A549 (cell line): ENCODE data around the gene LIN9. TPM values are rescaled to one million over a fixed set of nuclear protein-coding genes. Genes with fewer than 3 reads are reported as not detected.

ENCODE experiments used
- ATAC-seq, 2 experiments: fragments of 200-7000 bp in 1 of 2; fragments of >200 bp in 1 of 2; cut with Nextera tagmentation in 1 of 2; cut with Tn5 transposase in 1 of 2; 3 replicates each; pipeline versions ENCODE4 v1.8.0 to v1.9.1; 2018 to 2020; ENCODE audit warnings: mild to moderate bottlenecking in 1 of 2, moderate library complexity in 1 of 2
- CTCF ChIA-PET: fragments of 300-600 bp; sonication (Branson Sonifier 250); formaldehyde crosslinking; extraction: SDS; loops from one replicate; lab custom pipeline; 2021; ENCODE audit warnings: antibody characterized with exemption, inconsistent platforms; lab: Yijun Ruan, JAX
- POLR2A ChIA-PET: fragments of 350-600 bp; formaldehyde crosslinking; extraction: SDS; loops from one replicate; lab custom pipeline; 2021; ENCODE audit warnings: antibody characterized with exemption, inconsistent platforms; lab: Yijun Ruan, JAX
- DNase-seq, 2 experiments: peaks; one replicate each; pipeline versions ENCODE4 v3.0.0 to v3.0.0-alpha.2; 2011 to 2016; ENCODE audit warnings: low read depth in 1 of 2, low spot score in 1 of 2
- FAIRE-seq: peaks from 2 replicates; lab custom pipeline; 2011; peaks lifted over from hg19 to GRCh38; lab: Jason Lieb, UNC
- H3K27ac ChIP-seq, 2 experiments: fragments of >200 bp; sonication (Bioruptor Twin); formaldehyde crosslinking; 3 replicates each; pipeline ENCODE4 v1.5.1; 2016 to 2017
- H3K4me1 ChIP-seq: fragments of >200 bp; sonication (Bioruptor Twin); formaldehyde crosslinking; 3 replicates; pipeline ENCODE4 v1.6.1; 2016
- H3K4me2 ChIP-seq: fragments of >200 bp; sonication (Bioruptor Twin); formaldehyde crosslinking; 3 replicates; pipeline ENCODE4 v1.6.1; 2016
- H3K4me3 ChIP-seq: fragments of >200 bp; sonication (Bioruptor Twin); formaldehyde crosslinking; 3 replicates; pipeline ENCODE4 v1.5.1; 2016
- H3K9me3 ChIP-seq: fragments of >200 bp; sonication (Bioruptor Twin); formaldehyde crosslinking; 3 replicates; pipeline ENCODE4 v1.6.1; 2016
- BCL3 ChIP-seq: fragments of >200 bp; sonication (Bioruptor Twin); formaldehyde crosslinking; IDR thresholded peaks from 3 replicates; pipeline ENCODE4 v1.6.1; 2016
- CEBPB ChIP-seq, 2 experiments: fragments of >200 bp in 1 of 2; sonication (Bioruptor Twin) in 1 of 2; formaldehyde crosslinking in 1 of 2; IDR thresholded peaks; 2 replicates each; pipeline ENCODE4 v1.6.1; 2012 to 2016
- CHD2 ChIP-seq: fragments of 150-350 bp; IDR thresholded peaks from 2 replicates; pipeline ENCODE4 v1.6.1; 2014; ENCODE audit warnings: low read length; ENCODE audit not compliant: partially characterized antibody
- CHD4 ChIP-seq: fragments of 200-600 bp; sonication (generic); IDR thresholded peaks from 2 replicates; pipeline ENCODE4 v1.6.1; 2016; ENCODE audit warnings: antibody characterized with exemption, mild to moderate bottlenecking, borderline replicate concordance
- CTCF ChIP-seq: fragments of >200 bp; sonication (Bioruptor Twin); formaldehyde crosslinking; IDR thresholded peaks from 3 replicates; pipeline ENCODE4 v1.5.1; 2016
- EHF ChIP-seq: fragments of 250-450 bp; sonication (Bioruptor Pico); IDR thresholded peaks from 2 replicates; pipeline ENCODE4 v1.5.0; 2020; ENCODE audit warnings: mild to moderate bottlenecking
- EP300 ChIP-seq, 2 experiments: fragments of >200 bp; sonication (Bioruptor Twin); formaldehyde crosslinking; IDR thresholded peaks; 2 replicates in 1 of 2; 3 replicates in 1 of 2; pipeline ENCODE4 v1.6.1; 2016 to 2017
- ESRRA ChIP-seq: fragments of 150-350 bp; IDR thresholded peaks from 2 replicates; pipeline ENCODE4 v1.6.1; 2014; ENCODE audit warnings: mild to moderate bottlenecking, low read length, borderline replicate concordance
- GATA3 ChIP-seq: IDR thresholded peaks from 2 replicates; pipeline ENCODE4 v1.6.1; 2012; ENCODE audit warnings: borderline replicate concordance
- HMGXB4 ChIP-seq: fragments of 250-450 bp; sonication (Bioruptor Pico); IDR thresholded peaks from 2 replicates; pipeline ENCODE4 v1.5.0; 2021; ENCODE audit warnings: mild to moderate bottlenecking, moderate library complexity, borderline replicate concordance
- HOXB5 ChIP-seq: fragments of 250-450 bp; sonication (Bioruptor Pico); IDR thresholded peaks from 2 replicates; pipeline ENCODE4 v1.5.0; 2020; ENCODE audit warnings: mild to moderate bottlenecking, moderate library complexity
- MAFK ChIP-seq: fragments of 450-650 bp; IDR thresholded peaks from 2 replicates; pipeline ENCODE4 v1.6.1; 2014; ENCODE audit not compliant: partially characterized antibody
- MAX ChIP-seq: IDR thresholded peaks from 2 replicates; pipeline ENCODE4 v1.6.1; 2012
- MAZ ChIP-seq: fragments of 150-350 bp; IDR thresholded peaks from 2 replicates; pipeline ENCODE4 v1.6.1; 2014; ENCODE audit warnings: antibody characterized with exemption, low read depth, low read length, borderline replicate concordance
- MYC ChIP-seq: IDR thresholded peaks from 2 replicates; pipeline ENCODE4 v1.6.1; 2012; ENCODE audit warnings: mild to moderate bottlenecking, inconsistent platforms, low read length, improper control_type of control experiment, borderline replicate concordance
- POLR2A ChIP-seq: IDR thresholded peaks from 2 replicates; pipeline ENCODE4 v1.6.1; 2012; ENCODE audit warnings: mild to moderate bottlenecking, low read length
- POLR2AphosphoS2 ChIP-seq: conservative IDR thresholded peaks from 2 replicates; pipeline ENCODE4 v1.6.1; 2012; ENCODE audit warnings: low read length, improper control_type of control experiment, inconsistent platforms
- RARB ChIP-seq: fragments of 250-450 bp; sonication (Bioruptor Pico); IDR thresholded peaks from 2 replicates; pipeline ENCODE4 v1.8.0; 2021; ENCODE audit warnings: mild to moderate bottlenecking, moderate library complexity
- RNF2 ChIP-seq: fragments of 200-600 bp; sonication (generic); IDR thresholded peaks from 2 replicates; pipeline ENCODE4 v1.6.1; 2016; ENCODE audit warnings: low read depth, mild to moderate bottlenecking, antibody characterized with exemption, moderate library complexity, borderline replicate concordance
- SMC3 ChIP-seq: fragments of >200 bp; sonication (Bioruptor Twin); formaldehyde crosslinking; IDR thresholded peaks from 3 replicates; pipeline ENCODE4 v1.6.1; 2018; ENCODE audit warnings: inconsistent platforms
- SREBF2 ChIP-seq: fragments of 450-650 bp; IDR thresholded peaks from 2 replicates; pipeline ENCODE4 v1.6.1; 2014; ENCODE audit warnings: mild to moderate bottlenecking, moderate library complexity
- ZC3H11A ChIP-seq: fragments of 450-650 bp; IDR thresholded peaks from 2 replicates; pipeline ENCODE4 v1.6.1; 2014; ENCODE audit warnings: antibody characterized with exemption, mild to moderate bottlenecking
- ZNF302 ChIP-seq: fragments of 250-450 bp; sonication (Bioruptor Pico); IDR thresholded peaks from 2 replicates; pipeline ENCODE4 v1.9.0; 2021; ENCODE audit warnings: inconsistent platforms, mild to moderate bottlenecking, moderate library complexity
- WGBS: methylation state at CpG from one replicate; pipeline ENCODE4 v1.1.6; 2017; ENCODE audit errors: missing lambda C conversion rate; 5-methylcytosine and 5-hydroxymethylcytosine counted together
- polyA plus RNA-seq, 4 experiments: library from polyadenylated mRNA; depleted of rRNA in 3 of 4; stranded (reverse); fragments of >200 nt; fragmentation: RNase III in 1 of 4; extraction: RNeasy Plus Mini Kit Qiagen cat#74134 plus additional on column Dnase treatment in 1 of 4; gene quantifications; 2 replicates in 3 of 4; 3 replicates in 1 of 4; pipeline ENCODE4 v1.2.3, GENCODE V29; 2011 to 2017

The LIN9 gene
- polyA plus RNA-seq, 2 of the 4 experiments (the other 2 are of a cell fraction) = 8.3 to 14.7 TPM

GRCh38 chr1:226226601-226227000, 82.4 kb downstream of the LIN9 start:
- H3K4me1 ChIP-seq = no peaks in the 10 kb centered on the region
- no peaks in the 10 kb centered on the region for H3K9me3 ChIP-seq
- ATAC-seq (no peak), FAIRE-seq (no peak)
- no peak overlapping the region for H3K4me2 ChIP-seq
- H3K27ac ChIP-seq = no peak overlapping the region
- no peak overlapping the region for H3K4me3 ChIP-seq
- WGBS = 84% methylated on average over 3 of the region's 3 CpGs
- POLR2A ChIA-PET = no interaction called here
- no peak for TF ChIP-seq ZC3H11A
- no peak for TF ChIP-seq CEBPB (IDR thresholded peaks at IDR 0.05)
- TF ChIP-seq MAZ = no peak
- no peak for TF ChIP-seq HMGXB4 (CRISPR knock-in tag)
- TF ChIP-seq SREBF2 = no peak
- no peak for TF ChIP-seq MAX
- TF ChIP-seq MYC = no peak
- TF ChIP-seq CHD4 = no peak
- TF ChIP-seq, all 56 proteins: peak for 0
- CTCF ChIA-PET = interaction anchor here (0.9 to 1.4 kb wide), 3 partner anchors 30 to 101 kb away, joined by 3 to 5 read pairs (median 3); partner anchors contain the start of gene LIN9
- DNase-seq = no peak

GRCh38 chr1:226223786-226224244, 85.1 kb downstream of the LIN9 start:
- ChIA-PET POLR2A (no interaction called here), CTCF (interaction anchor here (1.0 to 3.8 kb wide), 4 partner anchors 27 to 780 kb away, joined by 3 to 19 read pairs (median 6); partner anchors contain the start of gene LIN9)
- TF ChIP-seq CHD4 (no peak), POLR2AphosphoS2 (no peak), CTCF (peak; percentile 50)
- no peak for FAIRE-seq
- Histone ChIP-seq H3K9me3 (no peaks in the 10 kb centered on the region), H3K4me1 (no peaks in the 10 kb centered on the region), H3K4me2 (peak overlapping the region; percentile 77), H3K27ac (peak overlapping the region; percentile 37 to 77; a peak in 5 of 6 replicates), H3K4me3 (peak overlapping the region; percentile 56)
- peak; percentile 75 to 78 for ATAC-seq
- peak in 1 of 2 experiments; percentile 15 for DNase-seq
- 3% methylated on average over 5 of the region's 55 CpGs for WGBS

- Histone ChIP-seq H3K27ac (peak within 1 kb of the TSS; percentile 37 to 77; a peak in 5 of 6 replicates), H3K9me3 (no peaks in the 10 kb centered on the region), H3K4me1 (no peaks in the 10 kb centered on the region), H3K4me3 (peak within 1 kb of the TSS; percentile 56), H3K4me2 (peak within 1 kb of the TSS; percentile 77)
- POLR2A ChIA-PET = no interaction called here
- ATAC-seq (peak; percentile 49 to 60; a peak in 5 of 6 replicates), FAIRE-seq (no peak), DNase-seq (no peak)
- WGBS = 88% methylated on average over 13 of the region's 62 CpGs
- CTCF ChIA-PET = interaction anchor here (1.0 to 3.8 kb wide), 3 partner anchors 26 to 780 kb away, joined by 3 to 19 read pairs (median 6); no protein-coding TSS in a partner anchor
- TF ChIP-seq MAFK (no peak), RNF2 (no peak), ESRRA (no peak), HOXB5 (no peak), ZNF302 (CRISPR knock-in tag) (no peak), CHD4 (no peak), HMGXB4 (CRISPR knock-in tag) (no peak), RARB (CRISPR knock-in tag) (no peak), EP300 (IDR thresholded peaks at IDR 0.05) (no peak), POLR2A (no peak), GATA3 (no peak), SMC3 (no peak), CTCF (no peak), CHD2 (no peak), BCL3 (no peak), MAZ (no peak), EHF (no peak), SREBF2 (no peak)
- TF ChIP-seq, all 56 proteins: peak for 0
Measured at GRCh38 chr1:226223157-226223785, 85.7 kb downstream of the LIN9 start, which contains the start of gene MIXL1. MIXL1 (plus strand) TSS chr1:226223664; CDS start chr1:226223682, 18 bp downstream.
